Skeletal muscle satellite cell (primary cell): ENCODE data around the gene BAHD1.

Experiments
- H3K27me3 ChIP-seq: 2 replicates; pipeline ENCODE4 v1.7.0; 2013; ENCODE audit warnings: low read length; ENCODE audit not compliant: control insufficient read depth, insufficient read depth
- H3K36me3 ChIP-seq: 2 replicates; pipeline ENCODE4 v1.7.0; 2013; ENCODE audit warnings: mild to moderate bottlenecking, control low read depth, low read length; ENCODE audit not compliant: insufficient read depth
- H3K4me1 ChIP-seq: 2 replicates; pipeline ENCODE4 v1.7.0; 2013; ENCODE audit warnings: low read length; ENCODE audit not compliant: control insufficient read depth, insufficient read depth
- H3K4me2 ChIP-seq: 2 replicates; pipeline ENCODE4 v1.7.0; 2013; ENCODE audit warnings: mild to moderate bottlenecking, low read length
- H3K4me3 ChIP-seq: 2 replicates; pipeline ENCODE4 v1.7.0; 2013; ENCODE audit warnings: low read length
- H3K9ac ChIP-seq: 2 replicates; pipeline ENCODE4 v1.7.0; 2013; ENCODE audit warnings: mild to moderate bottlenecking, low read depth, low read length, moderate library complexity
- H3K9me3 ChIP-seq: replicated peaks from 2 replicates; pipeline ENCODE4 v1.7.0; 2013; ENCODE audit warnings: mild to moderate bottlenecking, control low read depth, low read length

Gene BAHD1

GRCh38 chr15:40412095-40412759 is 28.5 kb upstream of the BAHD1 start:
- Histone ChIP-seq H3K9ac (no peak overlapping the region), H3K9me3 (no peaks in the 10 kb centered on the region), H3K4me3 (no peak overlapping the region), H3K27me3 (no peaks in the 10 kb centered on the region), H3K4me1 (peaks cover under 1% of the 10 kb centered on the region), H3K4me2 (no peak overlapping the region), H3K36me3 (peaks cover 67% of the 10 kb centered on the region)

- Histone ChIP-seq H3K4me2 (no peak overlapping the region), H3K4me1 (no peaks in the 10 kb centered on the region), H3K9me3 (no peaks in the 10 kb centered on the region), H3K9ac (no peak overlapping the region), H3K4me3 (no peak overlapping the region), H3K36me3 (peaks cover 64% of the 10 kb centered on the region), H3K27me3 (no peaks in the 10 kb centered on the region)
These were observed 27.7 kb upstream of the BAHD1 start for GRCh38 chr15:40413036-40413435.

GRCh38 chr15:40414816-40415215 is 25.9 kb upstream of the BAHD1 start:
- H3K36me3 ChIP-seq: peaks cover 66% of the 10 kb centered on the region

GRCh38 chr15:40415226-40415625 is 25.5 kb upstream of the BAHD1 start:
- H3K27me3 ChIP-seq: no peaks in the 10 kb centered on the region
- no peak overlapping the region for H3K4me2 ChIP-seq
- peaks cover 66% of the 10 kb centered on the region for H3K36me3 ChIP-seq
- no peak overlapping the region for H3K4me3 ChIP-seq
- no peak overlapping the region for H3K9ac ChIP-seq
- H3K9me3 ChIP-seq: no peaks in the 10 kb centered on the region
- no peaks in the 10 kb centered on the region for H3K4me1 ChIP-seq

More at GRCh38 chr15:40414816-40415215, 25.9 kb upstream of the BAHD1 start:
- H3K27me3 ChIP-seq: no peaks in the 10 kb centered on the region
- no peak overlapping the region for H3K9ac ChIP-seq
- no peak overlapping the region for H3K4me2 ChIP-seq
- no peaks in the 10 kb centered on the region for H3K4me1 ChIP-seq
- H3K4me3 ChIP-seq: no peak overlapping the region
- no peaks in the 10 kb centered on the region for H3K9me3 ChIP-seq

- H3K9me3 ChIP-seq: no peaks in the 10 kb centered on the region
- H3K36me3 ChIP-seq: peaks cover 58% of the 10 kb centered on the region
- H3K9ac ChIP-seq: no peak overlapping the region
- no peak overlapping the region for H3K4me2 ChIP-seq
- no peak overlapping the region for H3K4me3 ChIP-seq
- no peaks in the 10 kb centered on the region for H3K4me1 ChIP-seq
- no peaks in the 10 kb centered on the region for H3K27me3 ChIP-seq
These were observed 24.7 kb upstream of the BAHD1 start for GRCh38 chr15:40416056-40416455.

- Histone ChIP-seq H3K4me3 (no peak overlapping the region), H3K36me3 (peaks cover 38% of the 10 kb centered on the region)
These were observed 22.6 kb upstream of the BAHD1 start for GRCh38 chr15:40418126-40418525.

GRCh38 chr15:40420071-40420713 is 20.6 kb upstream of the BAHD1 start:
- Histone ChIP-seq H3K4me3 (no peak overlapping the region), H3K27me3 (no peaks in the 10 kb centered on the region), H3K4me2 (no peak overlapping the region), H3K36me3 (peaks cover 23% of the 10 kb centered on the region), H3K9ac (no peak overlapping the region), H3K9me3 (no peaks in the 10 kb centered on the region), H3K4me1 (peaks cover 8% of the 10 kb centered on the region)

More at GRCh38 chr15:40418126-40418525, 22.6 kb upstream of the BAHD1 start:
- no peak overlapping the region for H3K9ac ChIP-seq
- H3K4me1 ChIP-seq: peaks cover 8% of the 10 kb centered on the region
- H3K9me3 ChIP-seq: no peaks in the 10 kb centered on the region
- no peak overlapping the region for H3K4me2 ChIP-seq
- no peaks in the 10 kb centered on the region for H3K27me3 ChIP-seq

GRCh38 chr15:40420793-40421192 is 20.0 kb upstream of the BAHD1 start:
- Histone ChIP-seq H3K4me1 (peaks cover 8% of the 10 kb centered on the region), H3K4me3 (no peak overlapping the region), H3K4me2 (no peak overlapping the region), H3K9ac (no peak overlapping the region), H3K27me3 (no peaks in the 10 kb centered on the region), H3K9me3 (no peaks in the 10 kb centered on the region), H3K36me3 (peaks cover 17% of the 10 kb centered on the region)

- Histone ChIP-seq H3K9ac (no peak overlapping the region), H3K4me3 (no peak overlapping the region), H3K9me3 (no peaks in the 10 kb centered on the region), H3K36me3 (peaks cover 11% of the 10 kb centered on the region), H3K27me3 (no peaks in the 10 kb centered on the region), H3K4me2 (peak overlapping the region; percentile 75), H3K4me1 (peaks cover 8% of the 10 kb centered on the region)
These were observed 19.3 kb upstream of the BAHD1 start for GRCh38 chr15:40421246-40422157.

GRCh38 chr15:40424483-40425115 is 16.2 kb upstream of the BAHD1 start:
- Histone ChIP-seq H3K27me3 (peaks cover 13% of the 10 kb centered on the region), H3K9me3 (no peaks in the 10 kb centered on the region), H3K4me1 (peaks cover 8% of the 10 kb centered on the region), H3K4me2 (no peak overlapping the region), H3K36me3 (no peaks in the 10 kb centered on the region), H3K9ac (no peak overlapping the region), H3K4me3 (no peak overlapping the region)

- peaks cover 24% of the 10 kb centered on the region for H3K27me3 ChIP-seq
- H3K4me1 ChIP-seq: peaks cover 15% of the 10 kb centered on the region
- no peak overlapping the region for H3K9ac ChIP-seq
These were observed 15.1 kb upstream of the BAHD1 start for GRCh38 chr15:40425681-40426080.

More at GRCh38 chr15:40425681-40426080, 15.1 kb upstream of the BAHD1 start:
- H3K36me3 ChIP-seq: no peaks in the 10 kb centered on the region
- H3K9me3 ChIP-seq: no peaks in the 10 kb centered on the region
- no peak overlapping the region for H3K4me2 ChIP-seq
- H3K4me3 ChIP-seq: no peak overlapping the region
